ENCODE measurements around the gene GFAP. TPM values are rescaled to one million over a fixed set of nuclear protein-coding genes. Genes with fewer than 3 reads are reported as not detected.

GFAP gene
- total RNA-seq, 1 donor from 2014 or later, result not detected

DNA sequence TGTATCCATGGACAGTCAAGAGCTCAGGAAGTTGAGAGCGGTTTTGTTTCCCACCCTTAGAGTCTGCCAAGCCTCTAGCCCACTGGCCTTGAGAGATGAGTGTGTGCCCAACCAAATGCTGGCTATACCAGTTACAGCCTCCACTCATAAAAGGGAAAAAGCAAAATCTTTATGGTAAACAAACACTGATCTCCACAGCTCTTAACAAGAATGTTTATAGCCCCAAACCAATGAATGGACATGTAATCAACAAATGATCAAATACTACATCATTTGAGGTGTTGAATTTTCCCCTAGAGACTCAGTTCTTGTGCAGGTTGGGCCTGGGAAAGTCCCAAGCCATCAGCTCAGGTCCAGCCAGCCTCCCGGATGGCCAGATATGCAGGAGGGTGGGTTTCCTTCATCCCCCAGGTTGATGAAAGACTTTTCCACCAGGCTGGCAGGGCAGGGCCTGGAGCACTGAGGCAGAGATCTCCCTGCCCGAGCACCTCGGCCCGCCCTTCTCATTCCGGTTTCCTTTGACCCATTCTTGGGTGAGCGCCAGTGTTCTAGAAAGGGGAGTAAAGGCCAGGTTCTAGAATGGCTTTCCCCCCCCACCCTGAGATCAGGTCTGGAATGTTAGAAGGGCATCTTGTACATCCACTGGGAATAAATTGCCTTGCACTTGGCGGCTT is 12.2 kb downstream of the GFAP start:
- intact Hi-C loops (cut with micrococcal nuclease), result no loop called here

- intact Hi-C loops (cut with micrococcal nuclease), result no loop called here
Measured at GRCh38 chr17:44902135-44902760, 13.1 kb downstream of the GFAP start.

DNA sequence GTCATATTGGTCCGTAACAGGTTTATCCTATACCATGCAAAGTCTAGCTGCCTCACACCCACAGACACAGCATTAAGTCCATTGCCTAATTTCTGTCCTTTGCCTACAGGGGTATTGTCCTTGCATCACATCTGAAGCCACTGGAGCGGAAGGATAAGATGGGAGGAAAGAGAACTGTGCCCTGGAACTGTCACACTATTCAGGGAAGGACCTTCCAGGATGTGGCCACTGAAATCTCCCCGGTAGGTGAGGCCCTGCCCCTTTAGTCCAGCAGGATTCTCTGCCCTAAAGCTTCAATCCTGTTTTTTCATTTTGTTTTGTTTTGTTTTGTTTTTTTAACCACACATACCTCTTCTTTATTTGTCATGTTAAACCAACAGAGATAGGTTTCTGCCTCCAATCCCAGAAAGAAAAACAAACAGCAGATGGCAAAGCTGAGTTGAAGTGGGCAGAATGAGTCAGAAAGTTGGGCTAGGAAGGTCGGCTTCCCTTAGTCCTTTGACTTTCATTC is 13.8 kb downstream of the GFAP start:
- intact Hi-C loops (cut with micrococcal nuclease), result no loop called here

GRCh38 chr17:44900894-44901293 is 14.4 kb downstream of the GFAP start:
- intact Hi-C loops (cut with micrococcal nuclease), result loop anchor here (1.0 kb wide), 1 partner anchor 10 kb away; no protein-coding TSS in a partner anchor

DNA sequence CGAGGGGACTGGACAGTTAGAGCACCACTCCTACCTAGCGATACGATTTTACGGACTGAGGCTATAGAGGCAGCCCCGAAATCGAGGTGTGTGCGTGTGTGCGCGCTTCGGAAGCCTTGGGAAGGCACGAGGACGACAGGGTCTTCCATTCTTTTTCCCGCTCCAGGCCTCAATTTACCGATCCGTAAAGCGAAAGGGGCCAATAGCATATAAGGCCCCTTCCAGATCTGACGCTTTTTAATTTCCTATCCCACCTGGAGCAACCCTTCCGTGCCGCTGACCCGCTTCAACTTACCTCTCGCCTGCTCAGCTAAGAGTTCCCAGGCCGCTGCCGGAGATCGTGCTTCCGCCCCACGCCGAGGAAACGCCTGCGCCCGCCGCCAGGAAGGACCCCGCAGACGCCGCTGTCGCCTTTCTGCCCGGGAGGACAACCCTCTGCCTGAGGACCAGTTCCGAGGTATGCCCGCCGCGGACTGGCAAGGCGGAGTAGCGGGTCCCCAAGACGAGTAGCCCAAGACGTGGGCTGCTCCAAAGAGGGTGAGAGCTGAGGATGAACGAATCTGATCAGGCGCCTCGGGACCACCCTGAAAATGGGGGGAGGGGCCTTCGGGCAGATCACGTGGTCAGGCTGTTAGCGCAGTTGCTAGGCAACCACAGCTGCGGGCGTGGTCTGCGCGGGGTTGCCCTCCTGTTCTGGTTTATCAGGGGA is 16.1 kb downstream of the GFAP start, which contains the start of gene EFTUD2:
EFTUD2 (minus strand) TSS at position 372 of the 709 bp plus-strand sequence. CDS start 4,924 bp downstream, outside the sequence.
- intact Hi-C loops (cut with micrococcal nuclease), result loop anchor here (1.0 to 5.0 kb wide), 8 partner anchors 48 to 682 kb away; partner anchors contain the start of genes ACBD4, C1QL1, DBF4B and DCAKD

GRCh38 chr17:44898768-44899073 is 16.6 kb downstream of the GFAP start:
- intact Hi-C loops (cut with micrococcal nuclease), result loop anchor here (1.0 to 5.0 kb wide), 8 partner anchors 49 to 681 kb away; partner anchors contain the start of genes ACBD4, C1QL1, DBF4B and DCAKD

DNA sequence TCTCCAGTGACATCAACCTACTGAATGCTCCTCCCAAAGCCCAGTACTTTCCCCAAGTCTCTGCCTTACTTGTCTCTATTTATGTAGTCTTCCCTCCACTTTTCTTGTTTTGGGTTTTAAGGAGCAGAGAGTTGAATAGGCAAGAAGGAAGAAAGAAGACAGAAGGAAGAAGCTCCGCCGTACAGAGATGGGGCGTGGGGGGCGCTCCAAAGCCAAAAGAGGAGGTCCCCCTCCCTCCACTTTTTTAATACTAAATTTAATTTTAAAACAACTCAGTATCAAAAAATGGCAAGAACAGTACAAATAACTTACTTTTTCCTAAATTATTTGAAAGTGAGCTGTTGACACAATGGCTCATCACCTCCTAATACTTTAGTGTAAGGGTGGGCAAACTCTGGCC is 20.7 kb downstream of the GFAP start:
- intact Hi-C loops (cut with micrococcal nuclease), result loop anchor here (5.0 kb wide), 2 partner anchors 187 to 677 kb away; partner anchors contain the start of genes DBF4B and UBTF

DNA sequence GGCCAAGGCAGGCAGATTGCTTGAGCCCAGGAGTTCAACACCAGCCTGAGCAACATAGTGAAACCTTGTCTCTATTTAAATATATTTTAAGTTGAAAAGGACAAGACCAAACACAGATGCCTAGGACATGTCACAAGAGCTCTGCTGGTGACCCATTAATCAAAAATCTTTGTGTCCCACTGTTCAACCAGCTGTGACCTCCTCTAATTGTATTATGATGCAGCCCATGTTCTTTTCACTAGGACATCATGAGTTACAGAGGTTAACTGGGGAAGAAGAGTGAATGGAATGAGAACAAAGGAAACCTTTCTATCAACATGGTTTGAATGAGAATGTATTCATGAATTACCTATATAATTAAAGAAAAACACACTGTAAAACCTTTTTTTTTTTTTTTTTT is 23.1 kb downstream of the GFAP start:
- intact Hi-C loops (cut with micrococcal nuclease), result no loop called here

DNA sequence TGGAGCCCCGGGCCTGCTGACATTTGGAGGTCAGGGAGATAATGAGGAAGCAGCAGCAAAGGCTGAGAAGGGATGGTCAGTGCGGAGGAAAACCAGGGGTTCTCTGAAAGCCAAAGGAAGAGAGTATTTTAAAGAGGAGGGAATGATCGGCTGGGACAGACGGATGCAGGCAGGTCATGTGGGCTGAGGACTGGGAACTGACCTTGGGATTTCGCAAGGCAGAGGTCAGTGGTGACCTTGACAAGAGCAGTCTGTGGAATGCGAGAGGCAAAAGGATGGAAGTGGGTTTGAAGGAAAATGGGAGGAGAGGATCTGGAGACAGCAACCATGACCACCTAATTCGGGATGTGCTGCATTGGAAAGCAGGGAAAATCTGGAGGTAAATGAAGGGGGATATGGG is 26.3 kb downstream of the GFAP start:
- intact Hi-C loops (cut with micrococcal nuclease), result no loop called here

DNA sequence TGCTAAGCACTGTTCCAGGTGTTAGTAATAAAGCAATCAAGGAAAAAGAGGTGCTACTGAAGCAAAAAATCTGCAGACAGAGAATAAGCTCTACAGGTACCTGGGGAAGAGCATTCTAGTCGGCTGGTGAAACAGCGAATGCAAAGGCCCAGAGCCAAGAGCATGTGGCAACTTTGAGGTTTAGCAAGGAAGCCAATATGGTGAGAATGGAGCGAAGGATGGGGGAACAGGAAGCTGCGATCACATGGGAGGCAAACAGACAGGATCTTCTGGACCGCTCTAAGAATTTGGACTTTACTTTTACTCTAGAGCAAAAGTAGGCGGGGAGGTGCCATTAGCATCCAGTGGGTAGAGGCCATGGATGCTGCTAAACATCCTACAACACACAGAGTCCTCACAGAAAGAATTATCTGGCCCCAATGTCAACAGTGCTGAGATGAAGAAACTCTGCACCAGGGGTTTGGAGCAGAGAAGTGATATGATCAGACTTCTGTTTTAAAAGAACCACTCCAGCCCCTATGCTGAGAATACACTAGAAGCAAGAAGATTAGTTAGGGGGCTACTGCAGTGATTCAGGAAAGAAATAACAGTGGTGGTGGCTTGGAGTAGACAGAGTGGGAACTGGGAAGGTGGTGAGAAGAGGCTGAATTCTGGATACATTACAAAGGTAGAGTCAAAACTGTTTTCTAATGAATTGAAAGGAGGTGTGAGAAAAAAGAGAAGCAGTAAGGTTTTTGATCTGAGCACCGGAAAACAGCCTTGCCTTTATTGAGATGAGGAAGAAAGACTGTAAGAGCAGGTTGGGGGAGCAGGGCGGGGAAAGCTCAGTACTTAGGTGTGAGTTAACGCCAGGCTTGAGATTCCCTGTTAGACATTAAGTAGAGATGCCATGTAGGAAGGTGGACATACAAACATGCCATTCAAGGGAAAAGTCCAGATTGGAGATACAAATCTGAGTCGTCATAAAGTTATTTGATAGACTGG is 27.0 kb downstream of the GFAP start:
- intact Hi-C loops (cut with micrococcal nuclease), result no loop called here

- intact Hi-C loops (cut with micrococcal nuclease), result no loop called here
Measured at GRCh38 chr17:44887016-44887415, 28.3 kb downstream of the GFAP start.

- intact Hi-C loops (cut with micrococcal nuclease), result no loop called here
Measured at GRCh38 chr17:44884941-44885340, 30.4 kb downstream of the GFAP start.

DNA sequence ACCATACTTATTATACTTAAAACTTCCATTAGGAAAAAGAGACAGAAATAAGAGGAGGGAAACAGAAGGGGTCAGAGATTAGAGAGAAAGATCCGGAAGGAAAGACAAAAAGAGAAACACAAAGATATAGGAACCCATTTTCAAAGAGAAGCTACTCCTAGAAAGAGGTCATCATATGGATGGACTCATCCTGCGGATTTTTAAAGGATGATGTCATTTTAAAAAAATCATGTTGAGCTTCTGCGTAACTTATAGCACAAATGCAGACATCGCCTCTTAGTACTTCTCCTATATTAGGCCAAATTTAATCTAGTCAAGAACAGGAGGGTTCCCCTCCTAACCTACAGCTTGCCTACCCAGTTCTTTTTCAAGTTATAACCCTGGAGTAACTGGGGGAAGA is 34.2 kb downstream of the GFAP start:
- intact Hi-C loops (cut with micrococcal nuclease), result no loop called here

DNA sequence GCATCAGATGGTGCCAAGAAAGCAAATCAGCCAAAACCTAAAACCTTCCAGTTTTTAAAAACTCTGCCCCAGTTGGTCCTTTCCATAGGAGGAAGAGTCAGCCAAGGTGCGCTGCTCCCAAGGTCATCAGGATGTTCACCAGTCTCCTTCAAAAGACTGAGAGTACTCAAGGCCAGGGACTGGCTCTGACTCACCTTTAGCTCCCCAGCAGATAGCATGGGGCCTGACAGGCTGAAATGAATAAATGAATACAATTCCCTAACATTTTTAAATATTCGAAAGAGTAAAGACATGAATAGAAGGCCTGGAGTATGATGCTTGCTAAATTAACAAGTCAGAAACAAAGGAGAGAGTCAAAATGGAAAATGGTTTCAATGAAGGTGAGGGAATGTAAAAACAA is 35.2 kb downstream of the GFAP start:
- intact Hi-C loops (cut with micrococcal nuclease), result no loop called here

GRCh38 chr17:44879376-44879775 is 35.9 kb downstream of the GFAP start:
- intact Hi-C loops (cut with micrococcal nuclease), result no loop called here

DNA sequence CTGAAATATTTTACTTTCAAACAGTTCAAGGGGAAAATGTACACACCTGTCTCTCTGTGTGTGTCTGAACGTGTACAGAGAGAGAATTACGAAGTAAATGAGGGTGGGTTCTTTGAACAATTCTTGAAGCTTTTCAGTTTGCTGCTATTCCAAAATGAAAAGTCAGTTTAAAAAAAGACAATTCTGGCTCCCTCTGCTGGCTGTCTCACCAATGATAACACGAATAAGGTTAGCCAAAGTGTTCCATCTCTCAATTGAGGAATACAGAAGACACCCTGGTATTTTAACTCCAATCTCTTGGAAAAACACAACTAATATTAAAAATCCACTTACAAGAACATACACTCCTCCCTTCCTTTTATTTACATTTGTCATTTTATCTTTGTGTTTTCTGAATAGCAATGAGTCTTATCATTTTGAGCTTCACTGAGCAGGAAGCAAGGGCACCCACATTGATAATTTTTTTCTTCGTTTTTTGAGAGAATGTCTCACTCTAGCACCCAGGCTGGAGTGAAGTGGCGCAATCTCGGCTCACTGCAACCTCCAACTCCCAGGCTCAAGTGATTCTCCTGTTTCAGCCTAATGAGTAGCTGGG is 36.6 kb downstream of the GFAP start:
- intact Hi-C loops (cut with micrococcal nuclease), result loop anchor here (1.0 kb wide), 1 partner anchor 103 kb away; no protein-coding TSS in a partner anchor

DNA sequence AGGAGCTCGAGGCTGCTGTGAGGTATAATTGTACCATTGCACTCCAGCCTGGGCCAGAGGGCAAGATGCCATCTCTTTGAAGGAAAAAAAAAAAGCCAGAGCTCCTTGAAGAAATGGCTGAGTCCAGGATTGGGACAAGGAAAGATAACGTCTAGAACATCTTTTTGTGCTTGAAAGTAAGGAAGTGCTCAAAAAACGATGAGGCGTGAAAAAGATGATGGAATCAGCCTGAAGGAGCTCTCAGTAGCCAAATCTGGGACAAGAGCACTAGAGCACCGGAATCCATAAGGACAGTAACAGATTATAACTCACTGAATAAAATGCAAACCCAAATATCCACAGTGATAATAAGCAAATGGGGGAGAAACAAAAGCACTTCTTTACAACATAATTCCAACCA is 38.2 kb downstream of the GFAP start:
- intact Hi-C loops (cut with micrococcal nuclease), result no loop called here

DNA sequence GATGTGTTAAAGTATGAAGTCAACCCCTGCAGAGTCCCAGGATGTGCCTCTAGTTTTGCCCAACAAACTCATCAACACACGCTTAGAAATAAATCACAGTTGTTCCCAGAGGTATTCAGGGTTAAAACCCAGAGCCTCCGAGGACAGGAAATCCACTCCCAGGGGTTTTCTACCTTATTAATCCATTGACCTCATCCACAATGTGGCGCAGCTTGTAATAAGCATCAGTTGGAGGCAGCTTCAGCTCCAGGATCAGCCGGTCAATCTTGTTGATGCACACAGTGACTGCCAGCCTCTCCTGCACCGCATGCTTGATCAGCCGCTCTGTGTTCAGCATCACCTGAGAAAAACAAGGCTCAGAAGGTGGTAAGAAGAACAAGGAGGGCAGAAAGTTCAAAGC is 39.5 kb downstream of the GFAP start:
- intact Hi-C loops (cut with micrococcal nuclease), result no loop called here

DNA sequence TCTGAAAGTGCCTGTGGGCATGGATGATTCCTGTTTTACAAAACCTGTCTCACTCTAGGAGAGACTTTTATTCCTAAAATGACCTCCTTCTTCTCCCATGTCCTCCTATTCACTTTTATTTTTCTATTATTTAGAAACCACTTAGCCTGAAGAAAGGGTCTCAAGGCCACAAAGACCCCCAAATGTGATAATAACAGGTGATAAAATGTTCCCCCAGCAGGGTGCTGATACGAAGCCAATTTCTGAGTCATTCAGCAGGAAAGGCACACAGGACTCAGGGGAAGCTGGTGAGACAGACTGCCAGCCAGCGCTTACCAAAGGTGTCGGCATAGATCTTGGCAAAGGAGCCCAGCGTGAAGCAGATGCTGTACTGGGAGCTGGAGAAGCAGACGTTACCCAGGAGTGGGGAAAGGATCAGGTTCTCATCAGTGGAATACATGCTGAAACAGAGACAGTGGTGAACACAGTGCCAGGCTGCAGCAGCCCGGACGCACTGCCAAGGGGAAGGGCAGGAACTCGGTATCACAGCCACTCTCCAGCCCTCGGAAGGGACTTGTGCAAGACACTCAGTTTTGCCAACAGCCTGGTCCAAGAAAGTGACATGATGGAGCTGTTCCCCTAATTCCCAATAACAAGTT is 43.0 kb downstream of the GFAP start:
- intact Hi-C loops (cut with micrococcal nuclease), result no loop called here

GRCh38 chr17:44871556-44871955 is 43.7 kb downstream of the GFAP start:
- intact Hi-C loops (cut with micrococcal nuclease), result no loop called here

Data from T-helper 1 cell treated with Interleukin-12 subunit alpha and Interleukin-12 subunit beta and Interleukin-4 antibody, amounts not matched to agents 30 ng/mL and 1 ng/mL, for 36 hours (primary cell).